NCI-H187 treated with DMSO at 0.1 percent for 48 hours (cell line): ENCODE results near the gene HTR6.
"Not testable (repeated sequence)": the region's sequence is repeated elsewhere in the genome, so short reads cannot be mapped to it uniquely, and the experiment has no call there.

Experiments
- DNase-seq: peaks from one replicate; lab custom pipeline; 2025; lab: John Stamatoyannopoulos, UW

Gene HTR6

GRCh38 chr1:19664453-19665185 is at the start of gene HTR6:
HTR6 (plus strand) TSS chr1:19664875; CDS start chr1:19665754, 879 bp downstream.
- DNase-seq, result no peak

- no peak for DNase-seq
These were observed 49.2 kb upstream of the HTR6 start for GRCh38 chr1:19615438-19615837.

DNA sequence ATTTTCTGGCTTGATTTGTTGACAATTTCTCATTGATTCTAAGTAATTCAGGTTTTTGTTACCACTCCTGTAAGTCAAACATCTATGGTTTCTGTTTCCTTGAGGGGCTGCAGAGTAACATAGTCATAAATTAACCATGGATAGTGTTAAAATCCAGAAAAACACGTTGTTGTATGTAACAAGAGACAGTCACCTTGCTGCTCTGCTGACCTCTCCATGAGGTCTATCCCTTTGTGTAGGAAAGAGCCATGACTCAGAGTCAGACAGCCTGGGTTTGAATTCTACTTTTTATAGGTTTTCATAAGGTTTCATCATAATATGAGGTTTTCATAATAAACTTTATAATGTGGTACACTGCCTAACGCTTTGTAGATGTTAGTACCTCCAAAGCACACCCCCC is 48.2 kb upstream of the HTR6 start:
- DNase-seq, result no peak

DNA sequence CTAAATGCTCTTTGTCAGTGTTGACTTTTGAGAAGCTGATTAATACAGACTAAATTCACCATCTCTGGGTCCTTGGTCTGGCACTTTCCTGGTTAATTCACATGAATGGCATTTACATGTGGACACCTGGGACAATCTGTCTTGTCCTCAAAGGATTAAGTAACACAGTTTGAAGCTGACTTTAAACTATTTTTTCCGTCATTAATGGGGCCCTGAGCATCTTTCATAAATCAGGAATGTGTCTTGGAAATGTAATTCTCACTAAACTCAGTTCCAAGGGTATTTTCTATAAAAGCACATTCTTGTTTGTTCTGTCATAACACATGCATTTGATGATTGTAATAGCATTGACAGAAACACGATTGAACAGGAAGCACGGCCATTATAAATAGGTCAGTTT is 47.3 kb upstream of the HTR6 start:
- no peak for DNase-seq

DNA sequence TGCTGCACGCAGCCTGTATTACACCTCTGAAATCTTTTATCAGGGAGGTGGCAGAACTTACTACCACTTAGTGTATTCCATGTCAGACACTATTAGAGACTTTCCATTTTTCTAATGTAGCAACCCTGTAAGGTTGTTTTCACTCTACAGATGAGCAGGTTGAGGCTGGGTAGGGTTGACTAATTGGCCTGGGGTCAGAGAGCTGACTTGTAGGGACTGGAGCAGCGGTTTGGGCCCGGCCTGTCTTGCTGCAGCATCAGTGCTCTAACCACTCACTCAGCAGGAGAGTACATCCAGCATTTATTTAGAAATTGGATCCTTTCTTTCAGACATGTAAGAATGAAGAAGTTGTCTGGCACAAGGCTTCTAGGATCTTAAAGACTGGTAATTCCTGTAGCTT is 46.2 kb upstream of the HTR6 start:
- no peak for DNase-seq

DNA sequence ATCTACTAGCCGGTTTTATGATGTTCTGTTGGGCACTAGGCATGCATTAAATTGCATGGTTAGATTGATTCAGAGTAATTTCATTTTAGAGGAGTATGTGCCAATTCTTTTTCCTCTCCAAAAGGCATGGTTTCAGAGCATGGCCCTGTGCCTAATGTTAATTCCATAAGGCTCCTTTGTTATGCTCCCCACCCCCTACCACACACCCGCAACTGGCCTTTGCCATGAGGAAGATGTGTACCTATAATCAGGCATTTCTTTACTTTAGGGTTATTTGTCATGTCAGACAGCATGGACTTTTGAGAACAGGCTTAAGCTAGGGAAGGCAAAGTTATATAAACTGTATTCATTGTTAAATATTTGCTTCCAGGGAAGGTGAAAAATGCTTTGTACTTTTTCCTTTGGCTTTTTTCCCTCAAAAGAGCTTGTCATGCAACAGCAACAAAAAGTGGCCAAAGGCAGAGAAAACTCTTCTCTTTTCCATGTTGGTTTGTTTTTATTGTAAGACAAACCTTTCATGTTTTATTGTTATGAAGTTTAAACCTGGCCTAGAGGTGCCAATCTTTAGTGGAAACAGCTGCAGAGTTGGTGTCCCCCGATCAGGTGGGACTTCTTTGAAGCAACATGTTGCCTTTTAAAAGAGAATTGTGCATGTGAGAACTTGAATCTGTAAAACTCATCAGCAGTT is 44.8 kb upstream of the HTR6 start:
- DNase-seq, result no peak

GRCh38 chr1:19620786-19621185 is 43.9 kb upstream of the HTR6 start:
- DNase-seq, result no peak

DNA sequence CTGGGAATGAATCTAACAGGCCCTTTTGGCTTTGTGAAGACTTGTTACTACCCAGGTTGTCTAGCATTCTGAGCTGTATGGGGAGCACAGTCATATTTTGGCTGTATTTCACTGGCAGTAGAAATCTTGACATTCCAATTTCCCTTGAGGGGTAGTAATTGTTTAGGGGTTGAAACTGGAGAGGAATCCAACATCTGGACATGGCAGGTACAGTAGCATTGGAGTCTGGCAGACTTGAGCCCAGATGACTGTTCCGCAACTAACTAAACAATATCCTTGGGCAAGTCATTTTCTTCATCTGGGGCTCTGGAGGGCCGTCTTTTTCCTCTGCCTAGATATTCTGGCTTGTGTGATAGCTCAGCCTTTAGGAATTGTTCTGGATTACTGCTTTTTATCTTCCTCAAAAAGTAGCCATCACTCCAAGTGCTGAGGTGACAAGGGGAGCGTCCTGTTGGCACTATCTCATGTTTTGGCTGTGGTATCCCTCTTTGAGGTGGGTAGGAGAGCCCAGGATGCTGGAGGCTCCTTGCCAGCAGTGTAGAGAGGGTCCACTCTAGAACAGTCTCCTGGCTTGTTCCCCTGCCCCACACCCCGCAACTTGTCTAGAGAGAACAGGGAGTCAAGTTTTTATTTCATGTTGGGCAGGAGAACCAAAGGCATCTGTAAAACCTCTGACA is 43.3 kb upstream of the HTR6 start:
- DNase-seq, result no peak

GRCh38 chr1:19622204-19622603 is 42.5 kb upstream of the HTR6 start:
- no peak for DNase-seq

GRCh38 chr1:19623523-19623922 is 41.2 kb upstream of the HTR6 start:
- no peak for DNase-seq

DNA sequence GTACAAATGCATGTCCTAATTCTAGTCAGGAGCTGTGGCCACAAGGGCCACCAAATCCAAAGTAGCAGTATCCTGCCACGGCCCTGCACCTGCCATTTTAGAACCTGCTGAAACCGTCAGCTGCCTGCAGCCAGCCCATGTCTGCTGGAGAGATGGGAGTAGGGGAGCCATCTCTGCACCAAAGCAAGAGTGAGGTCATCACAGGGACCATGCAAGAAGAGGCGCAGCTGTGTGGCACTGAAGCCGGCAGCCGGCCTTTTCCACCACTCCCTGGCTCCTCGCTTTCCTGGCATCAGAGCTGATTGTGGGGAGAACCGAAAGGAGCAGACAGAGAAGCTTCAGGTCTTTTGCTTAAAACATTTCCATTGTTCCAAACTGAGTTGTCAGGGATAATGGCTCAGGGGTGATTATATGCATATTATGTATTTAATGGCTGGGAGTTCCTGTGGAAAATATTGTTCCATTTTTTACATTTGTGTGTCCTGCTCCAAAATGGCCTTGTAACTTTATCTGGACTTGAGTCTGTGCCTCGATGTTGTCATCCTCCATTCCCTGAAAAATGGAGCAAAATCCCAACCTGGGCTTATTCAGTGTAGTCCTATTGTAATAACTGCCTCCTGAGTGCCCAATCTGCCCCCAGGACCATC is 39.3 kb upstream of the HTR6 start:
- no peak for DNase-seq

- no peak for DNase-seq
These were observed 35.8 kb upstream of the HTR6 start for GRCh38 chr1:19628879-19629278.

DNA sequence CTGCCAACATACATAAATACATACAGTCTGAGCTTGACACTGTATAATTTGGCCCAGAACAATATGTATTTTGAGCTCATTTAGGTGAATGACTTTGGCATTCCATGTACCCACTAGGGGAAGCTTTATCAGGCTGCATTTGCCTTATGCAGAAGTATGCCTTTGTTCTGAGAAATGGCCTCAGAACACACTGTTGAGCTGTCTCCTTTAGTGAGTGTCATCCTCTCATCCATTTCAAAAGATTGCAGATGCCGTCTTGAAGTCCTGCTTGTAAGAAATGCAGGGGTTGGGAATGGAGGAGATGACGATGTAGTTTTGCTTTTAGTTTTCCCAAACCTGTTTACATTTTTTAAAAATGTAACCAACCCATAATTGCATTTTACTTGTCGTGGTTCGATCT is 35.3 kb upstream of the HTR6 start:
- no peak for DNase-seq

DNA sequence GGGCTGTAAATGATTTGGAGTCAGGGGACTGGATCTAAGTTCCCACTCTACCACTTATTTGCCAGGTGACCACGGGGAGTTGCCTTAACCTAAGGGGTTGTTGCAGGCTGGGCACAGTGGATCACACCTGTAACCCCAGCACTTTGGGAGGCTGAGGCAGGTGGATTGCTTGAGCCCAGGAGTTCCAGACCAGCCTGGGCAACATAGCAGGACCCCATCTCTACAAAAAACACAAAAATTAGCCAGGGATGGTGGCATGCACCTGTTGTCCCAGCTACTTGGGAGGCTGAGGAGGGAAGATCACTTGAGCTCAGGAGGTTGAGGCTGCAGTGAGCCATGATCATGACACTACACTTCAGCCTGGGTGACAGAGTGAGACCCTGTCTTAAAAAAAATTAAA is 34.5 kb upstream of the HTR6 start:
- DNase-seq, result not testable (repeated sequence)

GRCh38 chr1:19630720-19631395 is 33.8 kb upstream of the HTR6 start:
- no peak for DNase-seq

DNA sequence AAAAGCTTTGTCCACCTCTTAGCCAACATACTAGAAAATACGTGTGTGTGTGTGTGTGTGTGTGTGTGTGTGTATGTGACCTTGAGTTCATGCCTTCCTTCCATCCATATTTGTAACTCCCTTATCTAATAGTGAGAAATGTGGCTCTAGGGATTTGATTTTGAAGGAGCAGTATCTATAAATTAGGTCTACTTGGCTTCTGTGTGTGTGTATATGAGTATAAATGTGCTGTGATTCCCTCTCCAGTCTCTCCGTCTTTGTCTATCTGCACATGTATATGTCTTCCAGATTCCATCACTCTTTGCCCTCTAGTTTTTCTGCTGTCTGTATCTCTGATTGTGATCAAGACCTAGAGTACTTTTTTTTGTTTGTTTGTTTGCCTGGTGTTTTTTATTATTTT is 32.5 kb upstream of the HTR6 start:
- DNase-seq, result no peak

DNA sequence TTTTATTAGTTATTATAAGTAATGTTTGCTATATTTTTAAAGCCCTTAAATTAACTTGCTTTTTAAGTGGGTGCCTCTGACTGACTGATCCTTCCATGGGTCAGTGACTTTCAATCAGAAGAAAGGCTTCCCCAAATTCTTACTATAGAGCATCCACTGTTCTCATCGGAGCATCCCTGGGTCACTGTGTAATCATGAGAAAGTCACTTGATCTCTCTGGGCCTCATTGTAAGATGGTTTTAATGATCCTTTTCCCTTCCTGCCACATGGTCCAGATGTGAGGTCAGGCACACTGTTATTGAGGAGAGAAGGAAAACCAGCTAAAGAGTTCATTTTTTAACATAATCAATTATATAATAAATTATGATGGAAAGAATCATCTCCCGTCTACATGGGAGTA is 31.6 kb upstream of the HTR6 start:
- no peak for DNase-seq

GRCh38 chr1:19635064-19635463 is 29.6 kb upstream of the HTR6 start:
- not testable (repeated sequence) for DNase-seq

- no peak for DNase-seq
These were observed 29.0 kb upstream of the HTR6 start for GRCh38 chr1:19635646-19636045.

- no peak for DNase-seq
These were observed 28.6 kb upstream of the HTR6 start for GRCh38 chr1:19636065-19636464.

DNA sequence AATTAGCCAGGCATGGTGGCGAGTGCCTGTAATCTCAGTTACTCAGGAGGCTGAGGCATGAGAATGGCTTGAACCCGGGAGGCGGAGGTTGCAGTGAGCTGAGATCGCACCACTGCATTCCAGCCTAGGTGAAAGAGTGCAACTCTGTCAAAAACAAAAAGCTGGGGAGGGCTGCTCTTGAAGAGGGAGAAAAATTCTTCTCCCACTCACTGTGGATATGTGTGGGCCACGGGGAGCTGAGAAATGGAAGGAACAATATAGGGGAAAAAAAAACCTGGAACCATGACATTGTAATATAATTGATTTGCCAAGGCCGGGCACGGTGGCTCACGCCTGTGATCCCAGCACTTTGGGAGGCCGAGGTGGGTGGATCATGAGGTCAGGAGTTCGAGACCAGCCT is 27.9 kb upstream of the HTR6 start:
- DNase-seq, result not testable (repeated sequence)

GRCh38 chr1:19637606-19638005 is 27.1 kb upstream of the HTR6 start:
- DNase-seq, result no peak
